ENCODE results near the gene PDE6A. TPM values are rescaled to one million over a fixed set of nuclear protein-coding genes. Genes with fewer than 3 reads are reported as not detected.

The PDE6A gene
- total RNA-seq, 1 donor from 2014 or later: not detected

DNA sequence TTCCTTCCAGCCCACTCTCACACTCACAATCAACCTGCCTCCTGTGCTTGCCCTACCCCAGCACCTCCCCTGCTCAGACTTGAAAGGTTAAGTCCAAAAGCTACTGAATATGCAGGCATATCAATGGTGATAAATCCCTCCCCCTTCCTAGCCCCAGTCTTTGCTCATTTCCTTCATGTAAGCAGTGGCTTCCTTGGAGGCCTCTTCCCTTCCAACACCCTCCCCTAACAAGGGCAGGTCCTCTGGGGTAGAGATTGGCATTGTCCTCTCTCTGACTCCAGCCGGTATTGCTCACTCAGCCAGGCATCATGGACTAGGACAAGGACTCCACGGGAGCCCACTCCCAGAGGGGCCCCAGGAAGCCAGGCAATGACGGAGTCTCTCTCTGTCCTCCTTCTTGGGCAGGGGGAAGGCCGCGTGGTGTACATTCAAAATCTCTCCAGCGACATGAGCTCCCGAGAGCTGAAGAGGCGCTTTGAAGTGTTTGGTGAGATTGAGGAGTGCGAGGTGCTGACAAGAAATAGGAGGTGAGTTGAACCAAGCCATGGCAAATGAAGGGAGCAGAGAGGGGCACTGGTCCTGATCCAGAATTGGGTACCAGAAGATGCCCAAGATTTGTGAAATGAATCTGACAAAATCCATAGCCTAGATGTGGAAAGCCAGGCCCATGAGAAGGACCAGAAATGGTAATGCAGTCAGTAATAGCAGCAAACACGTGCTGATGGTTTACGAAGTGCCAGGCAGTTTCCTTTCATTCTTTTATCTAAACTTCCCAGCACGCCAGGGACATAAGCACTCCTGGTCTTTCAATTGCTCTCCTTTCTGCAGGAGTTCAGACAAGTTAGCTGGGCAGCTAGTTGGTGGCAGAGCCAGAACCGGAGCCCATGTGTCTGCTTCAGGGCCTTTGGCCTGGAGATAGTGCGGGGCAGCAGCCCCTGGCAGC is 102.5 kb downstream of the PDE6A start:
- DNase-seq (no peak), ATAC-seq (peak in 1 of 2 donors; percentile 29)
- Histone ChIP-seq H3K4me1 (peaks cover 19% of the 10 kb centered on the region), H3K27ac (peak overlapping the region; percentile 61), H3K9me3 (no peaks in the 10 kb centered on the region), H3K4me3 (peak overlapping the region; percentile 23), H3K36me3 (peaks cover 22% of the 10 kb centered on the region), H3K27me3 (ENCODE audit: low read depth) (no peaks in the 10 kb centered on the region)
- no peak for TF ChIP-seq CTCF (IDR thresholded peaks at IDR 0.05)
- intact Hi-C loops (cut with DNase I): no loop called here

DNA sequence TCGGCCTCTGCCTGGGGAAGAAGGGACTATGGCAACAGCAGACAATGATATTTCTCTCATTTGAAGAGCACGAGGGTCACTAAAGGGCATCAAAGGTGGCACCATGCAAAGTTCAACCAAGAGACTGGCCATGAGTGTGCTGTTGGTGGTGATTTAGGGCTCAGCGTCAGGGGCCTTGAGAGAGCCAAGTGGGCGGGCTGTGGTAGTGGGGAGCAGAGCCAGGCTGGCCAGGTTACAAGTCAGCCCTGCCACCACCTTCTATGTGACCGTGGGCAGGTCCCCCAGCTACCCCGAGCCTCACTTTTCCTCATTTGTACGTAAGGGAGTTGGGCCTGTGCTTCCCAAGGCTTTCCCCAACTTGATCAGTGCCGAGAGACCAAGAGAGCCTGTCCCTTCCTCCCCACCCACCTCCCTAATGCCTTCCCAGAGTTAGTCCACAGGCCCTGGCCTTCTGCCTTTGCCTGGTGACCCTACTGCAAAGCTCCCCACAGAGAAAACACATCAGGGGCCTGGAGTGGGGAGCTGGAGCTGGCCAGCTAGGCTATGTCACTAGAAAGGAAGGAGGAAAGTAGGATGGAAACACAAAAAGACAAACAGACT is 104.3 kb downstream of the PDE6A start:
- Histone ChIP-seq H3K9me3 (no peaks in the 10 kb centered on the region), H3K4me1 (peaks cover 19% of the 10 kb centered on the region), H3K27me3 (ENCODE audit: low read depth) (no peaks in the 10 kb centered on the region), H3K27ac (peak overlapping the region; percentile 73), H3K36me3 (peaks cover 5% of the 10 kb centered on the region), H3K4me3 (no peak overlapping the region)
- ATAC-seq: no peak
- no peak for DNase-seq
- intact Hi-C loops (cut with DNase I): no loop called here
- TF ChIP-seq CTCF (IDR thresholded peaks at IDR 0.05): no peak

DNA sequence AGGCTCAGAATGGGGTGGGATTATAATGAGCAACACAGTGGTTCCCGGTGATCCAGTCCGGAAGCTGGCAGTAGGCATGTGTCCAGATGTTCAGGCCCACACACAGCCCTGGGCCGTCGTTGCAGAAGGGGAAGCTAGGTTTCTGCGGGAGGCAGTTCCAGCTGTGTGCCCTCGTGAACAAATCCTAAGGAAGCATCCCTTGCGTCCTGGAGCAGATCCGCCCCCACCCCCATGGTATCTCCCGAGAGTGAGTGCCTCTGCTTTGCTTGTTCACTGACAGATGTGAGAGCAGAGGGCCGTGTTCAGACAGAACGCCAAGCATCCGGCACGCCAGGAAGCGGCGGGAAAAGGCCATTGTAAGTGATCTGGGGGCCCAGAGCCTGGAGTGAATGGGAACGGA is 104.8 kb downstream of the PDE6A start:
- intact Hi-C loops (cut with DNase I): loop anchor here (10.0 kb wide), 1 partner anchor 145 kb away; no protein-coding TSS in a partner anchor
- H3K27ac ChIP-seq: peak overlapping the region; percentile 73
- no peak for TF ChIP-seq CTCF (IDR thresholded peaks at IDR 0.05)
- H3K4me3 ChIP-seq: no peak overlapping the region
- H3K27me3 ChIP-seq (ENCODE audit: low read depth): no peaks in the 10 kb centered on the region
- H3K36me3 ChIP-seq: peaks cover 3% of the 10 kb centered on the region
- ATAC-seq (no peak), DNase-seq (no peak)
- H3K4me1 ChIP-seq: peaks cover 19% of the 10 kb centered on the region
- no peaks in the 10 kb centered on the region for H3K9me3 ChIP-seq

- intact Hi-C loops (cut with DNase I): loop anchor here (10.0 kb wide), 1 partner anchor 146 kb away; no protein-coding TSS in a partner anchor
- no peak for TF ChIP-seq CTCF (IDR thresholded peaks at IDR 0.05)
- Histone ChIP-seq H3K4me3 (no peak overlapping the region), H3K36me3 (peaks cover 3% of the 10 kb centered on the region), H3K27ac (peak overlapping the region; percentile 73), H3K9me3 (no peaks in the 10 kb centered on the region), H3K27me3 (ENCODE audit: low read depth) (no peaks in the 10 kb centered on the region), H3K4me1 (peaks cover 19% of the 10 kb centered on the region)
- no peak for ATAC-seq
- DNase-seq: no peak
Observed at GRCh38 chr5:149838881-149839739, 105.5 kb downstream of the PDE6A start.

DNA sequence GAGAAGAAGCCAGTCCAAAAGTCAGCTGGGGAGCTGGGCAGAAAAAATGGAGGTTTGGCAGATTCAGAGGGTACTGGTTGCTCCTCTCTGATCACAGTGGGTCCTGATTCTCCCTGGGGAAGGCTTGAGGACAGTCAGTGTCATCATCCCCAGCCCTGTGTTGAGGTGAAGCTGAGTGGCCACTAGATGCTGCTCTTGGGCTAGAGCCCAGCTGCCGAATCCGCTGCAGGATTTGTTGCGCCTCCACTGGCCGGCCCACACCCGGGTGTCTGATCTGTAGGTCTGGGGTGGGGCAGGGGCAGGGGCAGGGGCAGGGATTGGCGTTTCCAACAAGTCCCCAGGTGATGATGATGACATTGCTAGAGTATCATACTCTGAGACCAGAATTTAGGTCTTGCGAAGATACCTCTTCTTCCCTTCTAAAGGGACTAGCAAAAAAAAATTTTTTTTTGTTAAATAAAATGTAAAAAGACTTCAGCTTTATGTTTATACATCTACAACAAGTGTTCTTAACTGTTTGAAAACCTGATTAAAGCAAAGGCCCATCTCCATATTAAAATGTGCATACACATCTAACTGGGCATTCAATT is 106.8 kb downstream of the PDE6A start:
- H3K36me3 ChIP-seq: peaks cover 7% of the 10 kb centered on the region
- no peak overlapping the region for H3K27ac ChIP-seq
- peak; percentile 58 to 62 for ATAC-seq
- H3K27me3 ChIP-seq (ENCODE audit: low read depth): no peaks in the 10 kb centered on the region
- H3K4me3 ChIP-seq: no peak overlapping the region
- DNase-seq: no peak
- peaks cover 19% of the 10 kb centered on the region for H3K4me1 ChIP-seq
- TF ChIP-seq CTCF (IDR thresholded peaks at IDR 0.05): peak; percentile 64
- no peaks in the 10 kb centered on the region for H3K9me3 ChIP-seq
- intact Hi-C loops (cut with DNase I): loop anchor here (10.0 kb wide), 1 partner anchor 147 kb away; no protein-coding TSS in a partner anchor

All from lower lobe of right lung (tissue), 2 donors.